NCI-H82 treated with DMSO at 0.1 percent for 48 hours (cell line): Measurements from ENCODE around the gene C2CD4C.
"Not testable (repeated sequence)": the region's sequence is repeated elsewhere in the genome, so short reads cannot be mapped to it uniquely, and the experiment has no call there.

Source experiments
- DNase-seq: peaks from one replicate; lab custom pipeline; 2025; ENCODE audit not compliant: unreplicated experiment; lab: John Stamatoyannopoulos, UW

Gene C2CD4C, protein sequence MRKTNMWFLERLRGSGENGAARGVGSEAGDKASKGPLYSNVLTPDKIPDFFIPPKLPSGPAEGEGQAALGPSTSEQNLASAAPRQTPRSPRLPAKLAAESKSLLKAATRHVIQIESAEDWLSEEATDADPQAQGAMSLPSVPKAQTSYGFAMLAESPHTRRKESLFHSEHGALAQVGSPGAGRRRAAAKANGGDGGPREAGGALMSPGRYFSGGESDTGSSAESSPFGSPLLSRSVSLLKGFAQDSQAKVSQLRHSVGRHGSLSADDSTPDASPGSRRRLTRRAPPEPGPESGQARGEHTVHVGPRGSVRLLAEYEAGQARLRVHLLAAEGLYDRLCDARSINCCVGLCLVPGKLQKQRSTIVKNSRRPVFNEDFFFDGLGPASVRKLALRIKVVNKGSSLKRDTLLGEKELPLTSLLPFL

DNA sequence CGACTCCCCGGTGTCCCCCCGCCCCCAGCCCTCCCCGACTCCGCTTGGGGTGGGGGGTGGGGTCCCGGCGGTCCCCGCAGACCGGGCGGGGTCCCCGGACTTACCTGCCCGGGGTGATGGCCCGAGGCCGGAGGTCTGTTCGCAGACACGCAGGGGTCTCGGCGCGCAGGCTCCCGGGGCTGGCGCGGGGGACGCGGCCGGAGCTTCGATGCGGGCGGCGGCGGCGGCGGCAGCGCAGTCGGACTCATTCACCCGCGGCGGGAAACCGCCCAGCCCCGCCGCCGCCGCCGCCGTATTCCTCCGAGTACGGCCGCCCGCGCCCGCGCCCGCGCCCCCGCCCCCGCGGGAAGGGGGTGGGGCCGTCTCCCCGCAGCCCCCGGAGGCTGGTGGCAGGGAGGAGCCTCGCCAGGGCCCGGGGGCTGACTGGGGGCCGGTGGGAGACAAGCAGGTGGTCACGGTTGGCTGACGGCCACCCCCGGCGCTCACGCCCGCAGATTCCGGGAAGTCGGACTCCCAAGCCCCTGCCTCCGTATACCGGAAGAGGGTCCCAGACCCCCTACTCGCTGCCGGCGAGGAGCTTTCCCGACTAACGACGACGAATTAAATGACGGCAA lies at the start of gene C2CD4C:
C2CD4C (minus strand) TSS at position 246 of the 614 bp plus-strand sequence. CDS start 786 bp downstream, outside the sequence.
- no peak for DNase-seq

DNA sequence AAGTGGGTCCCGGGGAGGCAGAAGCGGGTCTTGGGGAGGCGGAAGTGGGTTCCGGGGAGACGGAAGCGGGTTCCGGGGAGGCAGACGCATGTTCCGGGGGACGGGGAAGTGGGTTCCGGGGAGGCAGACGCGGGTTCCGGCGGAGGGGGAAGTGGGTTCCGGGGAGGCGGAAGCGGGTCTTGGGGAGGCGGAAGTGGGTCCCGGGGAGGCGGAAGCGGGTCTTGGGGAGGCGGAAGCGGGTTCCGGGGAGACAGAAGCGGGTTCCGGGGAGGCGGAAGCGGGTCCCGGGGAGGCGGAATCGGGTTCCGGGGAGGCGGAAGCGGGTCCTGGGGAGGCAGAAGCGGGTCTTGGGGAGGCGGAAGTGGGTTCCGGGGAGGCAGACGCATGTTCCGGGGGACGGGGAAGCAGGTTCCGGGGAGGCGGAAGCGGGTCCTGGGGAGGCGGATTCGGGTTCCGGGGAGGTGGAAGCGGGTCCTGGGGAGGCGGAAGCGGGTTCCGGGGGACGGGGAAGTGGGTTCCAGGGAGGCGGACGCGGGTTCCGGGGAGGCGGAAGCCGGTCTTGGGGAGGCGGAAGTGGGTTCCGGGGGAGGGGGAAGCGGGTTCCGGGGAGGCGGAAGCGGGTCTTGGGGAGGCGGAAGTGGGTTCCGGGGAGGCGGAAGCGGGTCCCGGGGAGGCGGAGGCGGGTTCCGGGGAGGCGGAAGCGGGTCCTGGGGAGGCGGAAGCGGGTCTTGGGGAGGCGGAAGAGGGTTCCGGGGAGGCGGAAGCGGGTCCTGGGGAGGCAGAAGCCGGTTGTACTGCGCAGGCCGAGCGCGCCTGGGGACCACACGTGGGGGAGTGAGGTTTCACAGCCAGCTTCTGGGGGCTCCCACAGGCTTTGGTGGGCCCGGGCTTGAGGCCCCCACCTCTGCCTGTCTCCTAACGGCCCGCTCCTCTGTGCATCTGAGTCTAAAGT lies 49.4 kb upstream of the C2CD4C start:
- DNase-seq = no peak

DNA sequence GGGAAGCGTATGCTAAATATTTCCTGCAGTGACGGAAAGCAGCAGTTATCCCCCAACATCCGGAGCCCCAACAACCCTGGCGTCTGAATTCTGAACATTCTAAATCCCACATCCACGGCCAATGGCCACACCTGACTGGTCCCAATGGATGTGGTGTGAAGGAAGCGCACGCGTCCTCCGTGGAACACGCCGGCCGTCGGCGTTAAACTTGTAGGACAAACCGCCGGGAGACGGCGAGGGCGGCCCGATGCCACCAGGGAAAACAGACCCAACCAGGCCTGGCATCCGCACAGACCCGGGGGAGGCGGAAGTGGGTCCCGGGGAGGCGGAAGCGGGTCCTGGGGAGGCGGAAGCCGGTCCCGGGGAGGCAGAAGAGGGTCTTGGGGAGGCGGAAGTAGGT lies 48.7 kb upstream of the C2CD4C start:
- DNase-seq = no peak

DNA sequence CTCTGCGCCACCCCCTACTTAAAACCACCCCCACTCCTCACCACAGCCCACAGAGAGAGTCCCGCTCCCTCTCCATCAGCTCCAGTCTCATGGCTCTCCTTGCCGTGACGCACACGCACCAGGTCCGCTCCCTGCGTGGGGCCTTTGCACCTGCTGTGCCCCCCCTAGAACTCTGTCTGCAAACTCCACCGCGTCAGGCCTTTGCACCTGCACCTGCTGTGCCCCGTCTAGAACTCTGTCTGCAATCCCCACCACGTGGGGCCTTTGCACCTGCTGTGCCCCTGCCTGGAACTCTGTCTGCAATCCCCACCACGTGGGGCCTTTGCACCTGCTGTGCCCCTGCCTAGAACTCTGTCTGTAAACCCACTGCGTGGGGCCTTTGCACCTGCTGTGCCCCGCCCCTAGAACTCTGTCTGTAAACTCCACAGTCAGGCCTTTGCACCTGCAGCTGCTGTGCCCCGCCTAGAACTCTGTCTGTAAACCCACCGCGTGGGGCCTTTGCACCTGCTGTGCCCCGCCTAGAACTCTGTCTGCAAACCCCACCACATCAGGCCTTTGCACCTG lies 47.7 kb upstream of the C2CD4C start:
- DNase-seq = no peak

DNA sequence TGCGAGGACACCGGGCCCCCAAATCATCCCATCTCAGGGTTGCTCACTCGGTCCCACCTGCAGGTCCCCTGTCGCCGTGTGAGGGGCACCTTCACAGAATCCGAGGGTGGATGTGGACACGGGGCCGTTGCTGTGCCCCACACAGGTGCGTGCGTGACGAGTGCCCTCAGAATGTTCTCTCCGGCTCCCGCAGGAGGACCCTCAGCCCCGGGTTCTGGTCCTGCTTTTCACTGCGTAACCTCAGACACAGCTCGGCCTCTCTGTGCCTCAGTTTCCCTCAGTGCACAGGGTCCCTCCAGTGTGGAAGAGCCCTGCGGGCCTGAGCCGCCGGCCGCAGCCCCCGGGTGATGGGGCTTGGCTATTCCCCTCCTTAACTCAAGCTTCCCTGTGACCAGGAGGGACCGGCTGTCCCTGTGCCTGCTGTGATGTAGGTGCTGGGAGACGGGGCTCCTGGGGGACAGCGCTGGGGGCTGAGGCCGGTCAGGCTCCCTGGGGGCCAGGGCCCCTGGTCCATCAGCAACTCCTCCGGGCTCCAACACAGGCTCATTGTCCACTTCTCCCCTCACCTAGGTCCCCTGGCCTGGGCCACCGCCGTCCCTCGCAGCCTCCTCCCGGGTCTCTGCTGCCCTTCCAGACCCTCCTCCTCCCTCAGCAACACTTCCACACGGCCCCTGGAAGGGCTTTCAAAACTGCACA lies 47.1 kb upstream of the C2CD4C start:
- no peak for DNase-seq

DNA sequence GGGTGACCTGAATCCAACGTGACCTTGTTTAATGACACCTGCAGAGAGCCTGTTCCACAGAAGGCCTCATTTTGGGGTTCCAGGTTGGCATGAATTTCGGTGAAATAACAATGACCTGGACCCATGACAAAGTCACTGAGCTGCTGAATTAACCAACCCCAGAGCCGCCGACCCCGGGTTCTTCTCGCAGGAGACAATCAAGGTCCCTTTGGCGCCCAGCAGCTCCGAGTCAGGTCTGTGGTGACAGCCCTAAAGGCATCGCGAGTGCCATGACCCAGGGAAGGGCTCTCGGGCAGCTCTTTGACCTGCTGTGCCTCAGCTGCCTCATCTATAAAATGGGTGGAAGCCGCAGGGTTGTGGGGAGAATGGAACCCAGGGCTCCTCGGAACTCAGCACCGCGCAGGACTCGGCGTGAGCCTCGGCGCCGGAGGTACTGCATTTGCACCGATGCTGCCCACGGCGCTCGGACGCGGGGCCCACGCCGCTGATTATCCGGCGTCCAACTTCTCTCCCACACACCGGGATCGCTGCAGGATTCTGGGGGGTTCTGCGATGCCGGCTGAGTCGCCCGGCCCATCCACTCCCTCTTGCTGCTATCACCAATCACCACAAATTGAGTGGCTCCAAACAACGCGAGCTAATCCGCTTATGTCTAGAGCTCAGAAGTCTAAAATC lies 46.2 kb upstream of the C2CD4C start:
- no peak for DNase-seq

DNA sequence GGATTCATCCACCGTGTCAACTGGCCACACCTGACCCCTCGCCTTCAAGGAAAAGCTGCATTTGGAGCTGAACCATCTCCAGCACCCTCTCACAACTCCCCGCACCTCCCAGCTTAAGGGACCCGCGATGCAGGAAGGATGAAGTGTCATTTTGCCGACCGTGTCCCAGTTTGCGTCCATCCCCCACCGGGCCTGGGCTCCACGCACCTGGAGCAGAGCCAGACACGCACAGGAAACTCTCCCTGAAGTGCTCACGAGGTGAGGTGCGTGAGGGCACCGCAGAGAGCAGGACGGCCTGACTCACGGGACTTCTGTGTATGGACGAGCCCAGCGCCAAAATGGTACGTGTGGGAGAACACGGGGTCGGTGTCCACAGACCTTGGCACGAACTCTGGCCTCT lies 44.7 kb upstream of the C2CD4C start:
- no peak for DNase-seq

DNA sequence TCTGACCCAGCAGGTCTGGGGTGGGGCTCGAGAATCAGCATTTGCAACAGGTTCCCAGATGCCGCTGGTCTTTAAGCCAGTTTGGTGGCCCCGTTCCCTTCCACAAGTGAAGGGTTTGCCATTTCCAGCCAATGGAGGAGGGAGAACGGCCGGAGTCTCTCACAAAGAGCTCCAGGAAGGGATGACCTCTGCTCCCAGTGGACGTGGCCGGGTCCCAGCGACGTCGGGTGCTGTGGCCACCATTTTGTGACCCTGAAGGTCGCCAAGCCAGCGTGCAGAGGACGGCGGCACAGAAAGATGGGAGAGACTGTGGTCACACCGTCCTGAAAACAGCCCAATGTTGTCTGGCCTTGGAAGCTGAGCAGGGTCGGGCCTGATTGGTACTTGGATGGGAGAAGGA lies 43.9 kb upstream of the C2CD4C start:
- no peak for DNase-seq

DNA sequence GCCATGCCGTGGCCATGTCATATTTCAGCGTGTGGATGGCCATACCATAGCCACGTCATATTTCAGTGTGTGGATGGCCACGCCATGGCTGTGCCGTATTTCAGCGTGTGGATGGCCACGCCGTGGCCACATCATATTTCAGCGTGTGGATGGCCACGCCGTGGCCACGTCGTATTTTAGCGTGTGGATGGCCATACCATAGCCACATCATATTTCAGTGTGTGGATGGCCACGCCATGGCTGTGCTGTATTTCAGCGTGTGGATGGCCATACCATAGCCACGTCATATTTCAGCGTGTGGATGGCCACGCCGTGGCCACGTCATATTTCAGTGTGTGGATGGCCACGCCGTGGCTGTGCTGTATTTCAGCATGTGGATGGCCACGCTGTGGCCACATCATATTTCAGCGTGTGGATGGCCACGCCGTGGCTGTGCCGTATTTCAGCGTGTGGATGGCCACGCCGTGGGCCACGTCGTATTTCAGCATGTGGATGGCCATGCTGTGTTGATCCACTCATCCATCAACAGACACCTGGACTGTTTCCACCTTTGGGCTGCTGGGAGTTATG lies 42.0 kb upstream of the C2CD4C start:
- DNase-seq = not testable (repeated sequence)

DNA sequence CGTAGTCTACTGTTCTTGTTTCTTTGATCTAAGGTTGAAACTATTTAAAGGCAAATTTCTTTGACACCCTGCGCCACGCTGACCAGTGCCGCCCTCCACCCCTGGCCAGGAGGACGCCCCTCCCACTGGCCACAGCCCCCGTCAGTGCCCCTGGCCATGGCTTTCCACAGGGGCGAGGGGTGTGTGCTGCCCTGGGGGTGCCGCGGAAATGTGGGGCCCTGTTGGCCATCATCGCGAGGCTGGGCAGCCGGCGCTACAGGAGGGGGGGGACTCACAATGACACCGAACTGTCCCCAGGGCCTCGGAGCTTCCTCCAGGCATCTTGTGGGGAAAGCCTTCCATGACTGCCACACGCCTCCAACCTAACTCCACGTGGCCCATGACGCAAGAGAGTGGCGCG lies 41.0 kb upstream of the C2CD4C start:
- DNase-seq = no peak

DNA sequence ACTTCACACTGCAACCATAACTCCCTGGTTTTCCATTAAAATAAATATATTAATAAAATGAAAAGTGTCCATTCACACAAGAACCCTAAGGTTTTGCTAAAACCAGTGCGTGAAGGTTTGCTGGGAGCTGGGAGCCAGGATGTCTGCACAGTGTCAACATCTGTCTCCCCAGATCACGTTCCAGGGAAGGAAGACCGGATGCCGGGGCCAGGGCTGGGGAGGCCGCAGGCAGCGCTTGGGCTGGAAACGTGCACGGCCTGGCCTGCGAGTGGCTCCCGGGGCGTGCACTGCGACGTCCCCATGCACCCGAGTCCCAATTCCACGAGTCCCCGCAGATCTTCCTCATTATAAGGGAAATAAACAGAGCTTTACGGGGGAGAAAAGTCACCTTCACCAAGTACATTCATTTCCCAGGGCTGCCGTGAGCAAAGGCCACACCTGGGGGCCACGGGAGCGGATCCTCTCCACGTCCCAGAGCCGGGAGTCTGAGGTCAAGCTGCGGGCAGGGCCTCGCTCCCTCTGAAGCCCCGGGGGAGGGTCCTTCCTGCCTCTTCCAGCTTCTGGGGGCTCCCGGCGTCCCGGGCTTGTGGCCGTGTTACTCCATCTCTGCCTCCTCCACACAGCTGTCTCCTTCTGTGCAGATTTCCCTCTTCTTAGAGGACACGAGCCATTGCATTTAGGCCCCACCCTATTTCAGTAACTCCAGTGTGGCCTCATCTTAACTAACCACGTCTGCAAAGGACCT lies 39.0 kb upstream of the C2CD4C start:
- DNase-seq = no peak

DNA sequence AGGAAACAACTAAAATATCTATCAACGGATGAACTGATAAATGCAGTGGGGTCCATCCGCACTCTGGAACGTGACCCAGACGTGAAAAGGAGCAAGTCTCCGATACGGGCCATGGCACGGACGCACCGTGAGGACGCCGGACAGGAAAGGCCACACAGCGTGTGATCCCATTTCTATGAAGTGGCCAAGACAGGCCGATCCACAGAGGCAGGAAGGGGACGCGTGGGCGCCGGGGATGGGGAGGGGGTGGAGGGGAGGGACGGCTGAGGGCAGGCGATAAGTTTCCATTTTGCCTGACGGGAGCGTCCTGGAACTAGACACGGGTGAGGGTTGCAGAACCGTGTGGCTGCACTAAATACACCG lies 38.1 kb upstream of the C2CD4C start:
- DNase-seq = no peak

DNA sequence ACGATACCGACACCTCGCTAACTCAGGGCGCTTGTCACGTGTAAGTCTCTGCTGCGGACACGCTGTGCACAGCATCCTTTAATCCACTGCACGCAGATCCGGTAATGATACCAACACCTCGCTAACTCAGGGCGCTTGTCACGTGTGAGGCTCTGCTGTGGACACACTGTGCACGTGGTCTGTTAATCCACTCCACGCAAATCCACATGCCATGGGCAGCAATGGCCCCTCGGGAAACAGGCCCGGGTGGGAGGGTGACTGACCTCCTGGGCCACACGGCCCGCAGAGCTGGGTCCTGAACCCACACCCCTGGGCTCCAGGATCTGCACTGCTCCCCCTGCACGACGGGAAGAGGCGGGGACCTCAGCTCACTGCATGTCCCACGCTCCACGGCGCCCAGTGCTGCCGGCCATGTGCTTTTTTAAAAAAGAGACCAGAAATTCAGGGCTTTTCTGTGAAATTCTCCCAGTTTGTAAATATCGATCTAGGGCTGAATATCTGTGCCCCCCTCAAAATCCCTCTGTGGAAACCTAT lies 35.8 kb upstream of the C2CD4C start:
- no peak for DNase-seq

DNA sequence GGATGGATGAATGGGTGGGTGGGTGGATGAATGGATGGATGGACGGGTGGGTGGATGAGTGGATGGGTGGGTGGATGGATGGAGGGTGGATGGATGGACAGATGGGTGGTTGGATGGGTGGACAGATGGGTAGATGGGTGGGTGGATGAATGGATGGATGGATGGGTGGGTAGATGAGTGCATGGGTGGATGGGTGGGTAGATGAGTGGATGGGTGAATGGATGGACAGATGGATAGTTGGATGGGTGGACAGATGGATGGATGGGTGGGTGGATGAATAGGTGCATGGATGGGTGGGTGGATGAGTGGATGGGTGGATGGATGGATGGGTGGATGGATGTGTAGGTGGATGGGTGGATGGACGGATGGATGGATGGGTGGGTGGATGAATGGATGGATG lies 34.1 kb upstream of the C2CD4C start:
- DNase-seq = no peak

DNA sequence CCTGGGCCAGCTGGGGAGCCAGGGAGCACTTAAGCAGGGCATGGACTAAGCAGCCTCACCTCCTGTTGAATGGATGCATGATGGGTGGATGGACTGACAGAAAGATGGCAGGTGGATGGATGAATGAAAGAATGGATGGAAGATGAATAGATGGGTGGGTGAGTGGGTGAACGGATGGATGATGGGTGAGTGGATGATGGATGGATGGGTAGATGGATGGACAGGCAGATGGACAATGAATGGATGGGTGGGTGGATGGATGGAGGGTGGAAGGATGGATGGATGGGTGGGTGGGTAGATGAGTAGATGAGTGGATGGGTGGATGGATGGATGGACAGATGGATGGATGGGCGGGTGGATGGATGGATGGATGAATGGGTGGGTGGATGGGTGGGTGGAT lies 33.1 kb upstream of the C2CD4C start:
- DNase-seq = no peak

DNA sequence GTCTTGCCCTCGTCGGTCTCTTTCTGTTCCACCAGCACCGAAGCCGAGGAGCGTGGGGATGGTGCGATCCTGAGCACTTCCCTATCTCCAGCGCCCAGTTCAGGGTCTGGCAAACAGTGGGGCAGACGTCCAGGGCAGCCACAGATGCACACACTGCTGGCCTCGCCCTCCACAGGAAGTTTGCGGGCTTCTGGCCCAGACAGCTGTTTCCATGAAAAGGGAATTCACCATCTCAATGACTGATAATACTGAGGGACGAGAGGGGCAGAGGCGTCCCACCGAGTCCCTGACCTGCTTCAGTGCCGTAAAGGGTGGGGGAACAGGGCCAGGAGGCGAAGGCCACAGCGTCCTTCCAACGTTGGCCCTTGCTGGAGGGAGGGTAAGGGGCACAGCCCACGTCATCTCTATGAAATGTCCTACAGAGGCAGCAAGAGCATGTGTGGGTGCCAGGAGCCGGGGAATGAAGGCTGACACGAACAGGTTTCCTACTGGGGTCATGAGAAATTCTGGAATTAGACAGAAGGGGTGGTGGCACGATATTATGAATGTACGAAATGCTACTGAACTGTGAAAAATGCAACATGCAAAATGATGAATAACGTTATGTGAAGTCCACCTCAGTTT lies 32.4 kb upstream of the C2CD4C start:
- DNase-seq = no peak

DNA sequence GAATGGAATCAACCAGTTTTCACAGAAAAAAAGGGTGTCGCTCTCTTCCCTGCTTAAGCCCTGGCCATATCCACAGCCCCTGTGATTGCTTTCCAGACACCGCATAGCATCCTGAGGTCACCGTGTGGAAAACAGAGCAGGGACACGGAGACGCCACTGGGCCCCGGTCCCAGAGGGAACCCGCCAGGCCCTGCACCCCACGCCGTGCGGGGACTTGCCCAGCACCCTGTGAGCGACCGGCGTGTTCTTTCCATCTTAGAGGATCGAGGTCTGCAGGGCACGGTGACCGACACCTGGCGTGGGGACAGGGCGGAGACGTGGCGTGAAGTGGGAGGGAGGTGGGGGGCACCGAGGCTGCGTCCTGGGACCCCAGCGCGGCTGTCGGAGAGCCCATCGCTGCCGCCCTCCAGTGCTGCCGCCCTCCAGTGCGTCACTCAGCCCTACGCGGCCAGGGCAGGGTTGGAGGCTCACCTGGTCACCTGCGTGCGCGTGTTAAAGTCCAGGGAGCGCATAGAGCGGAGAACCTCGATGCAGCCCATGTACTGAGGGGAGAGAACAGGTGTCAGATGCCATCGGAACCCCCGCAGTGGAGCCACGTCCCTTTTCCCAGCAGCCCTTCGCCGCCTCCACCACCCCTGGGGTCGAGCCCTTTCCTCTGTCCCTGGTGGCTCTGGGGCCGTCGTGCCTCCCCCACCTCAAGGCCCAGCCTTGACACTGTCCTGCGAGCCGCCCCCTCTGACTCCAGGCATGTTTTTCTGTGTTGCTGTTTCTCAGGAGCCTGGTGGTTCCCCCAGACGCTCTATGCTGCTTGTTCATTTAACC lies 31.7 kb upstream of the C2CD4C start:
- no peak for DNase-seq
